ENCODE results near the gene DNAH17. TPM values are rescaled to one million over a fixed set of nuclear protein-coding genes. Genes with fewer than 3 reads are reported as not detected.

DNAH17 gene
- total and polyA plus RNA-seq, 7 experiments from 2014 or later, result 0.05 to 1.5 (median 0.38) TPM

- intact Hi-C loops (cut with micrococcal nuclease), result no loop called here
- Histone ChIP-seq H3K4me1 (ENCODE audit: control insufficient read depth in 2 of 2, insufficient read depth in 2 of 2, low read length in 2 of 2) (no peaks in the 10 kb centered on the region), H3K4me3 (ENCODE audit: low read length) (no peak overlapping the region), H3K27me3 (ENCODE audit: control insufficient read depth in 2 of 2, insufficient read depth in 2 of 2, low read length in 2 of 2) (no peaks in the 10 kb centered on the region), H3K9me3 (ENCODE audit: control insufficient read depth in 2 of 3, low read length in 3 of 3) (no peaks in the 10 kb centered on the region), H3K27ac (ENCODE audit: low read depth, low read length) (no peak overlapping the region), H3K36me3 (ENCODE audit: control insufficient read depth in 2 of 3, insufficient read depth in 3 of 3, low read length in 3 of 3) (no peaks in the 10 kb centered on the region)
- CTCF ChIA-PET, result no interaction called here
- H3K36me3 Mint-ChIP-seq, result no peaks in the 10 kb centered on the region
- H3K4me1 Mint-ChIP-seq, result no peaks in the 10 kb centered on the region
- DNase-seq (no peak), ATAC-seq (no peak)
- no peak overlapping the region for H3K4me3 Mint-ChIP-seq
- POLR2A ChIA-PET, result no interaction called here
- H3K27me3 Mint-ChIP-seq, result no peaks in the 10 kb centered on the region
- H3K27ac Mint-ChIP-seq, result no peak overlapping the region
- no peaks in the 10 kb centered on the region for H3K9me3 Mint-ChIP-seq
Observed at GRCh38 chr17:78458091-78458490, 119.1 kb downstream of the DNAH17 start.

GRCh38 chr17:78454346-78454745, 122.8 kb downstream of the DNAH17 start:
- intact Hi-C loops (cut with micrococcal nuclease), result no loop called here
- no peak overlapping the region for H3K4me3 Mint-ChIP-seq
- no peak overlapping the region for H3K4me3 ChIP-seq (ENCODE audit: low read length)
- no peaks in the 10 kb centered on the region for H3K27me3 Mint-ChIP-seq
- no peaks in the 10 kb centered on the region for H3K4me1 ChIP-seq (ENCODE audit: control insufficient read depth in 2 of 2, insufficient read depth in 2 of 2, low read length in 2 of 2)
- H3K27ac Mint-ChIP-seq, result peak overlapping the region in 1 of 9 donors; percentile 31
- H3K9me3 Mint-ChIP-seq, result peaks cover 0 to 4% (median 0%) of the 10 kb centered on the region in 11 donors
- no peaks in the 10 kb centered on the region for H3K9me3 ChIP-seq (ENCODE audit: control insufficient read depth in 2 of 3, low read length in 3 of 3)
- no peaks in the 10 kb centered on the region for H3K36me3 Mint-ChIP-seq
- POLR2A ChIA-PET, result no interaction called here
- no peak for ATAC-seq
- peaks cover 0 to 2% (median 0%) of the 10 kb centered on the region in 7 donors for H3K4me1 Mint-ChIP-seq
- no peak overlapping the region for H3K27ac ChIP-seq (ENCODE audit: low read depth, low read length)
- no peak for DNase-seq
- H3K36me3 ChIP-seq (ENCODE audit: control insufficient read depth in 2 of 3, insufficient read depth in 3 of 3, low read length in 3 of 3), result no peaks in the 10 kb centered on the region
- CTCF ChIA-PET, result interaction anchor here (0.7 kb wide), 1 partner anchor 566 kb away, joined by 5 read pairs; no protein-coding TSS in a partner anchor
- no peaks in the 10 kb centered on the region for H3K27me3 ChIP-seq (ENCODE audit: control insufficient read depth in 2 of 2, insufficient read depth in 2 of 2, low read length in 2 of 2)

GRCh38 chr17:78451753-78452152, 125.4 kb downstream of the DNAH17 start:
- Histone ChIP-seq H3K4me3 (ENCODE audit: low read length) (no peak overlapping the region), H3K9me3 (ENCODE audit: control insufficient read depth in 2 of 3, low read length in 3 of 3) (no peaks in the 10 kb centered on the region), H3K36me3 (ENCODE audit: control insufficient read depth in 2 of 3, insufficient read depth in 3 of 3, low read length in 3 of 3) (no peaks in the 10 kb centered on the region), H3K27me3 (ENCODE audit: control insufficient read depth in 2 of 2, insufficient read depth in 2 of 2, low read length in 2 of 2) (no peaks in the 10 kb centered on the region), H3K4me1 (ENCODE audit: control insufficient read depth in 2 of 2, insufficient read depth in 2 of 2, low read length in 2 of 2) (no peaks in the 10 kb centered on the region), H3K27ac (ENCODE audit: low read depth, low read length) (no peak overlapping the region)
- Mint-ChIP-seq H3K27me3 (no peaks in the 10 kb centered on the region), H3K36me3 (peaks cover 0 to 2% (median 0%) of the 10 kb centered on the region in 5 donors), H3K4me3 (no peak overlapping the region), H3K4me1 (peaks cover 0 to 4% (median 0%) of the 10 kb centered on the region in 7 donors), H3K27ac (peak overlapping the region in 1 of 9 donors; percentile 45), H3K9me3 (peaks cover 0 to 8% (median 0%) of the 10 kb centered on the region in 11 donors)
- CTCF ChIA-PET, result no interaction called here
- DNase-seq, result no peak
- no peak for ATAC-seq
- intact Hi-C loops (cut with micrococcal nuclease), result no loop called here
- POLR2A ChIA-PET, result no interaction called here

GRCh38 chr17:78450696-78451345, 126.4 kb downstream of the DNAH17 start:
- no peak overlapping the region for H3K4me3 ChIP-seq (ENCODE audit: low read length)
- Mint-ChIP-seq H3K36me3 (peaks cover 0 to 2% (median 0%) of the 10 kb centered on the region in 5 donors), H3K27ac (no peak overlapping the region), H3K4me3 (no peak overlapping the region), H3K27me3 (peaks cover 0 to 3% (median 0%) of the 10 kb centered on the region in 5 donors), H3K4me1 (peaks cover 0 to 4% (median 0%) of the 10 kb centered on the region in 7 donors), H3K9me3 (peaks cover 0 to 8% (median 0%) of the 10 kb centered on the region in 11 donors)
- no peaks in the 10 kb centered on the region for H3K36me3 ChIP-seq (ENCODE audit: control insufficient read depth in 2 of 3, insufficient read depth in 3 of 3, low read length in 3 of 3)
- H3K27me3 ChIP-seq (ENCODE audit: control insufficient read depth in 2 of 2, insufficient read depth in 2 of 2, low read length in 2 of 2), result no peaks in the 10 kb centered on the region
- ATAC-seq, result peak; percentile 18
- ChIA-PET POLR2A (no interaction called here), CTCF (no interaction called here)
- no peak overlapping the region for H3K27ac ChIP-seq (ENCODE audit: low read depth, low read length)
- H3K4me1 ChIP-seq (ENCODE audit: control insufficient read depth in 2 of 2, insufficient read depth in 2 of 2, low read length in 2 of 2), result no peaks in the 10 kb centered on the region
- DNase-seq, result no peak
- no peaks in the 10 kb centered on the region for H3K9me3 ChIP-seq (ENCODE audit: control insufficient read depth in 2 of 3, low read length in 3 of 3)
- intact Hi-C loops (cut with micrococcal nuclease), result no loop called here

GRCh38 chr17:78449983-78450595, 127.1 kb downstream of the DNAH17 start:
- ATAC-seq (no peak), DNase-seq (no peak)
- peaks cover 0 to 4% (median 0%) of the 10 kb centered on the region in 7 donors for H3K4me1 Mint-ChIP-seq
- Histone ChIP-seq H3K9me3 (ENCODE audit: control insufficient read depth in 2 of 3, low read length in 3 of 3) (no peaks in the 10 kb centered on the region), H3K27ac (ENCODE audit: low read depth, low read length) (no peak overlapping the region), H3K4me3 (ENCODE audit: low read length) (no peak overlapping the region), H3K4me1 (ENCODE audit: control insufficient read depth in 2 of 2, insufficient read depth in 2 of 2, low read length in 2 of 2) (no peaks in the 10 kb centered on the region), H3K36me3 (ENCODE audit: control insufficient read depth in 2 of 3, insufficient read depth in 3 of 3, low read length in 3 of 3) (no peaks in the 10 kb centered on the region), H3K27me3 (ENCODE audit: control insufficient read depth in 2 of 2, insufficient read depth in 2 of 2, low read length in 2 of 2) (no peaks in the 10 kb centered on the region)
- CTCF ChIA-PET, result no interaction called here
- POLR2A ChIA-PET, result no interaction called here
- intact Hi-C loops (cut with micrococcal nuclease), result no loop called here
- no peak overlapping the region for H3K4me3 Mint-ChIP-seq
- peaks cover 0 to 2% (median 0%) of the 10 kb centered on the region in 5 donors for H3K36me3 Mint-ChIP-seq
- peaks cover 0 to 3% (median 0%) of the 10 kb centered on the region in 5 donors for H3K27me3 Mint-ChIP-seq
- H3K27ac Mint-ChIP-seq, result no peak overlapping the region
- H3K9me3 Mint-ChIP-seq, result peaks cover 0 to 8% (median 0%) of the 10 kb centered on the region in 11 donors

DNA sequence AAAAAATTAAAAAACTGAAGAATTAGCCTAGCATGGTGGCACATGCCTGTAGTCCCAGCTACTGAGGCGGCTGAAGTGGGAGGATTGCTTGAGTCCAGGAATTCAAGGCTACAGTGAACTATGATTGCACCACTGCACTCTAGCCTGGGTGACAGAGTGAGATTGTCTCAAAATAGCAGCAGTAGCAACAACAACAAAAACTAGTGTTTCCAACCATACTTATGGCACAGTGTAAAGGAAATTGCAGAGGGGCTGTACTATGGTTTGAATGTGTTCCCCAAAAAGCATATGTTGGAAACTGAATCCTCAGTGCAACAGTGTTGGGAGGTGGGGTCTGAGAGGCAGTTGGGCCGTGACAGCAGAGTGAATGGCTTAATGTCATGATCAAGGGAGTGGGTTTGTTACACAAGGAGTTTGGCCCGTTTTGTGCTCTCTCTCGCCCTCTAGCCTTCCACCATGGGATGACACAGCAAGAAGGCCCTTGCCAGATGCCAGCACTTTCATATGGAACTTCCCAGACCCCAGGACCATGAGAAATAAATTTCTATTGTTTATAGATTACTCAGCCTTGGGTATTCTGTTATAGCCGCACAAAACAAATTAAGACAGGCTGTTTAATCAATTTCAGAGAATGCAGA, 128.7 kb downstream of the DNAH17 start:
- Histone ChIP-seq H3K36me3 (ENCODE audit: control insufficient read depth in 2 of 3, insufficient read depth in 3 of 3, low read length in 3 of 3) (no peaks in the 10 kb centered on the region), H3K9me3 (ENCODE audit: control insufficient read depth in 2 of 3, low read length in 3 of 3) (no peaks in the 10 kb centered on the region), H3K4me1 (ENCODE audit: control insufficient read depth in 2 of 2, insufficient read depth in 2 of 2, low read length in 2 of 2) (no peaks in the 10 kb centered on the region), H3K4me3 (ENCODE audit: low read length) (no peak overlapping the region), H3K27me3 (ENCODE audit: control insufficient read depth in 2 of 2, insufficient read depth in 2 of 2, low read length in 2 of 2) (no peaks in the 10 kb centered on the region), H3K27ac (ENCODE audit: low read depth, low read length) (no peak overlapping the region)
- H3K27ac Mint-ChIP-seq, result no peak overlapping the region
- POLR2A ChIA-PET, result interaction anchor here (0.6 kb wide), 1 partner anchor 100 kb away, joined by 3 read pairs; no protein-coding TSS in a partner anchor
- H3K4me1 Mint-ChIP-seq, result peaks cover 0 to 4% (median 0%) of the 10 kb centered on the region in 7 donors
- no peak for ATAC-seq
- peaks cover 0 to 2% (median 0%) of the 10 kb centered on the region in 5 donors for H3K36me3 Mint-ChIP-seq
- no peak for DNase-seq
- H3K4me3 Mint-ChIP-seq, result no peak overlapping the region
- peaks cover 0 to 3% (median 0%) of the 10 kb centered on the region in 5 donors for H3K27me3 Mint-ChIP-seq
- CTCF ChIA-PET, result no interaction called here
- H3K9me3 Mint-ChIP-seq, result peaks cover 0 to 8% (median 0%) of the 10 kb centered on the region in 11 donors
- intact Hi-C loops (cut with micrococcal nuclease), result no loop called here
